Erythroblast (primary cell): ENCODE data around the gene CORO6.

Experiments used
- DNase-seq, 2 experiments: peaks; one replicate each; lab custom pipeline; 2025; lab: John Stamatoyannopoulos, UW
- GATA1 ChIP-seq: IDR thresholded peaks from 2 replicates; pipeline ENCODE4 v1.6.1; 2011; ENCODE audit warnings: low read depth, mild to moderate bottlenecking, control low read depth, low read length, moderate library complexity
- POLR2A ChIP-seq: IDR thresholded peaks from 2 replicates; pipeline ENCODE4 v1.6.1; 2011; ENCODE audit warnings: mild to moderate bottlenecking, low read length

The CORO6 gene

GRCh38 chr17:29614349-29615047 is 8.2 kb downstream of the CORO6 start:
- DNase-seq: no peak
- TF ChIP-seq POLR2A (no peak), GATA1 (no peak)

- no peak for DNase-seq
- TF ChIP-seq POLR2A: no peak
- TF ChIP-seq GATA1: no peak
Observed at GRCh38 chr17:29613856-29614255, 8.9 kb downstream of the CORO6 start.

GRCh38 chr17:29613352-29613837 is 9.3 kb downstream of the CORO6 start:
- peak; percentile 89 to 93 for DNase-seq
- TF ChIP-seq GATA1 (no peak), POLR2A (no peak)

GRCh38 chr17:29612404-29613280 is 10.1 kb downstream of the CORO6 start:
- TF ChIP-seq POLR2A: no peak
- TF ChIP-seq GATA1: no peak
- DNase-seq: no peak

- TF ChIP-seq POLR2A: no peak
- TF ChIP-seq GATA1: no peak
Observed at GRCh38 chr17:29612094-29612403, 10.7 kb downstream of the CORO6 start.

GRCh38 chr17:29611351-29612093 is 11.2 kb downstream of the CORO6 start:
- DNase-seq: no peak
- no peak for TF ChIP-seq POLR2A
- no peak for TF ChIP-seq GATA1

More at GRCh38 chr17:29612094-29612403, 10.7 kb downstream of the CORO6 start:
- no peak for DNase-seq

- no peak for DNase-seq
- TF ChIP-seq POLR2A (no peak), GATA1 (no peak)
Observed at GRCh38 chr17:29610395-29610794, 12.3 kb downstream of the CORO6 start.

- TF ChIP-seq GATA1 (no peak), POLR2A (no peak)
- DNase-seq: no peak
Observed at GRCh38 chr17:29608986-29609385, 13.7 kb downstream of the CORO6 start.

- TF ChIP-seq GATA1 (no peak), POLR2A (no peak)
Observed at GRCh38 chr17:29607557-29608195, 15.0 kb downstream of the CORO6 start.

GRCh38 chr17:29603109-29603674 is 19.5 kb downstream of the CORO6 start:
- TF ChIP-seq POLR2A (no peak), GATA1 (no peak)
- DNase-seq: no peak

More at GRCh38 chr17:29607557-29608195, 15.0 kb downstream of the CORO6 start:
- no peak for DNase-seq

GRCh38 chr17:29597361-29598172 is 25.1 kb downstream of the CORO6 start:
- no peak for DNase-seq
- TF ChIP-seq GATA1 (no peak), POLR2A (no peak)

- DNase-seq: no peak
- TF ChIP-seq POLR2A (no peak), GATA1 (no peak)
Observed at GRCh38 chr17:29596811-29597210, 25.9 kb downstream of the CORO6 start.
